ENCODE measurements around the gene DAPP1. TPM values are rescaled to one million over a fixed set of nuclear protein-coding genes. Genes with fewer than 3 reads are reported as not detected.
A peak's percentile ranks its signal among the peaks of the same experiment; 100 is the strongest.

Gene DAPP1
- total RNA-seq, 1 experiment from 2014 or later: 102 TPM

DNA sequence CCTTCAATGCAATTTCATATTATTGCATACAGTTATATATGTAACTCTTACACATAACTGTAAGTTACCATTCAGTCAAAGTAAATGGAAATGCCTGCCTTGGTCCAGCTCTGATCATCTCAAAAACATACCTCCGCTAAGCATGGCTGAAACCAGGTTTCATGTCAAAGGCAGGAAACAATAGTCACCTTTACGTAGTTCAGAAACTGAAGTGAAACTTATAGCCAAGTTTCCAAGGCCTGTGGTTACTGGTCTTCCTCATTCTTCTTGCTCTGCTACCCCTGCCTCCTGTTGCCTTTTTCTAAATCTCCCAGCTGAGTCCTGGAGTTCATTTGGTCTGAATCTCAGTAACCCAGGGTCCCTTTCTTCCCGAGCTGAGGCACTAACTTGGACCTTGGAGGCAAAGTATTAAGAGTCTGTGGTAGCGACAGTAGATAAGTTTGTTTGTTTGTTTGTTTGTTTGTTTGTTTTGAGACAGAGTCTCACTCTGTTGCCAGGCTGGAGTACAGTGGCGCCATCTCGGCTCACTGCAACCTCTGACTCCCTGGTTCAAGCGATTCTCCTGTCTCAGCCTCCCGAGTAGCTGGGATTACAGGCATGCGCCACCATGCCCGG is 30.8 kb downstream of the DAPP1 start:
- H3K4me1 ChIP-seq (ENCODE audit: low read length): peaks cover 36% of the 10 kb centered on the region
- peaks cover 10% of the 10 kb centered on the region; the same call in 1 of the 2 replicates for H3K79me2 ChIP-seq (ENCODE audit: low read length)
- peaks cover 17% of the 10 kb centered on the region for H3K36me3 ChIP-seq (ENCODE audit: insufficient read depth, low read length)
- no peaks in the 10 kb centered on the region for H3K27me3 ChIP-seq (ENCODE audit: low read length)
- H3K9ac ChIP-seq (ENCODE audit: low read length): no peak overlapping the region
- peak; percentile 61 for DNase-seq
- no peaks in the 10 kb centered on the region for H3K9me3 ChIP-seq (ENCODE audit: low read length)
- no peak overlapping the region for H2AFZ ChIP-seq (ENCODE audit: low read length)
- H4K20me1 ChIP-seq (ENCODE audit: insufficient read depth, low read depth, low read length): no peaks in the 10 kb centered on the region
- no peaks in the 10 kb centered on the region for H3K9me2 ChIP-seq (replicated peaks; ENCODE audit: insufficient read depth, low read length)
- H3K4me2 ChIP-seq (ENCODE audit: low read depth, low read length, poor library complexity, severe bottlenecking): peak overlapping the region; percentile 16
- H3K4me3 ChIP-seq (ENCODE audit: low read length): no peak overlapping the region
- peak overlapping the region; percentile 63 for H3K27ac ChIP-seq (ENCODE audit: low read length)

DNA sequence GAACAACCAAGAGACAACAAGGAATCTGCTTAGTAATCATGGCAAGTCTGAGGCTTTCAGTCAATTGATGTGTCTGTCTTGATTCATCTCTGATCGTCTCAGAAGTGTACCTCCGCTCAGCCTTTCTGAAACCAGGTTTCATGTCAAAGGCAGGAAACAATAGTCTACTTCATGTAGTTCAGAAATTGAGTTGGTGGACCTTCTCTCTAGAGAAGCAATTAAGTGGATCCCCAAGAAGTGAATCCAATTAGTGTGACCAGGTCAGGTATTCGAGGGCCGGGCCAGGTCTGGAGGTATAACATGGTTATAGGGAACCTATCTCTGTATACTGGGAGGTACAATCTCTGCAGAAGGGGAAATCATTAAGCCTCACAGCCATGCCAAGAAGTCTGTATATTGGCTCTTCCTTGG is 32.0 kb downstream of the DAPP1 start:
- DNase-seq: no peak
- no peak overlapping the region for H3K27ac ChIP-seq (ENCODE audit: low read length)
- peaks cover 17% of the 10 kb centered on the region for H3K36me3 ChIP-seq (ENCODE audit: insufficient read depth, low read length)
- no peak overlapping the region for H3K4me2 ChIP-seq (ENCODE audit: low read depth, low read length, poor library complexity, severe bottlenecking)
- H3K79me2 ChIP-seq (ENCODE audit: low read length): peaks cover 9% of the 10 kb centered on the region; the same call in 1 of the 2 replicates
- H3K27me3 ChIP-seq (ENCODE audit: low read length): no peaks in the 10 kb centered on the region
- H3K9me2 ChIP-seq (replicated peaks; ENCODE audit: insufficient read depth, low read length): no peaks in the 10 kb centered on the region
- H3K9me3 ChIP-seq (ENCODE audit: low read length): no peaks in the 10 kb centered on the region
- H3K4me1 ChIP-seq (ENCODE audit: low read length): peaks cover 36% of the 10 kb centered on the region
- no peaks in the 10 kb centered on the region for H4K20me1 ChIP-seq (ENCODE audit: insufficient read depth, low read depth, low read length)
- no peak overlapping the region for H3K9ac ChIP-seq (ENCODE audit: low read length)
- H2AFZ ChIP-seq (ENCODE audit: low read length): no peak overlapping the region
- no peak overlapping the region for H3K4me3 ChIP-seq (ENCODE audit: low read length)

DNA sequence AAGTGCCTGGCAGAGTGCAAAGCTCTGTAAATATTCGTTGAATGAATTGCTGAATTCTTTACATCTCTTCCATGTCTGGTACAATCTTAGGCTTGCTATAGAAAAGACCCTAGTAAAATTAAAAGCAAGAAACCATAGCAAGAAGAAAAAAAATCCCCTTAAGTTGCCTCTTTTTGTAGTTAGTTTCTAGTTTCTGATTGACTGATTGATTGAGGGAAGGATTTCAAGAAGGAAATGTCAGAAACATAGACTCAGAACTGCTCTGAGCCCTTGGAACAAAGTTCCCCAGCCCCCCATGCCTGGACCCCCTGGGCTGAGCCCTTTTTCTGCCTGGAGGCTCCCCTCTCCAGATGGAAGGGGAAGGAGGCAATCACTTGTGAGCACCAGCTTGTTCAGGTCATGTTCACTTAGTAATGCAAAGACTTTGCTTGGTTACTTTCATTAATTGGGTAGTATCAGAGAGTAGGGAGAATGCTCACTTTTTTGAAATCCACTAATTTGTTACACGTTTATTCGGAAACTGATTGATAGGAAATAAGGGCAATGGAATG is 35.6 kb downstream of the DAPP1 start:
- Histone ChIP-seq H3K4me3 (ENCODE audit: low read length) (no peak overlapping the region), H3K9ac (ENCODE audit: low read length) (no peak overlapping the region), H3K79me2 (ENCODE audit: low read length) (peaks cover 5% of the 10 kb centered on the region), H3K4me2 (ENCODE audit: low read depth, low read length, poor library complexity, severe bottlenecking) (no peak overlapping the region), H3K9me3 (ENCODE audit: low read length) (no peaks in the 10 kb centered on the region), H3K27ac (ENCODE audit: low read length) (no peak overlapping the region), H3K27me3 (ENCODE audit: low read length) (no peaks in the 10 kb centered on the region), H4K20me1 (ENCODE audit: insufficient read depth, low read depth, low read length) (no peaks in the 10 kb centered on the region), H2AFZ (ENCODE audit: low read length) (no peak overlapping the region), H3K9me2 (replicated peaks; ENCODE audit: insufficient read depth, low read length) (no peaks in the 10 kb centered on the region), H3K36me3 (ENCODE audit: insufficient read depth, low read length) (peaks cover 30% of the 10 kb centered on the region), H3K4me1 (ENCODE audit: low read length) (peaks cover 33% of the 10 kb centered on the region)
- DNase-seq: no peak

GRCh38 chr4:99853190-99853589 is 36.6 kb downstream of the DAPP1 start:
- Histone ChIP-seq H3K4me3 (ENCODE audit: low read length) (no peak overlapping the region), H2AFZ (ENCODE audit: low read length) (no peak overlapping the region), H4K20me1 (ENCODE audit: insufficient read depth, low read depth, low read length) (no peaks in the 10 kb centered on the region), H3K4me1 (ENCODE audit: low read length) (peaks cover 30% of the 10 kb centered on the region), H3K27me3 (ENCODE audit: low read length) (no peaks in the 10 kb centered on the region), H3K9me2 (replicated peaks; ENCODE audit: insufficient read depth, low read length) (no peaks in the 10 kb centered on the region), H3K79me2 (ENCODE audit: low read length) (peaks cover 10% of the 10 kb centered on the region), H3K9me3 (ENCODE audit: low read length) (no peaks in the 10 kb centered on the region), H3K9ac (ENCODE audit: low read length) (no peak overlapping the region), H3K27ac (ENCODE audit: low read length) (no peak overlapping the region), H3K36me3 (ENCODE audit: insufficient read depth, low read length) (peaks cover 30% of the 10 kb centered on the region), H3K4me2 (ENCODE audit: low read depth, low read length, poor library complexity, severe bottlenecking) (no peak overlapping the region)
- DNase-seq: no peak

- Histone ChIP-seq H3K9me3 (ENCODE audit: low read length) (no peaks in the 10 kb centered on the region), H3K4me1 (ENCODE audit: low read length) (peaks cover 31% of the 10 kb centered on the region), H3K27me3 (ENCODE audit: low read length) (no peaks in the 10 kb centered on the region), H2AFZ (ENCODE audit: low read length) (no peak overlapping the region), H3K79me2 (ENCODE audit: low read length) (peaks cover 10% of the 10 kb centered on the region), H3K4me3 (ENCODE audit: low read length) (no peak overlapping the region), H3K36me3 (ENCODE audit: insufficient read depth, low read length) (peaks cover 30% of the 10 kb centered on the region), H4K20me1 (ENCODE audit: insufficient read depth, low read depth, low read length) (no peaks in the 10 kb centered on the region), H3K9ac (ENCODE audit: low read length) (no peak overlapping the region), H3K27ac (ENCODE audit: low read length) (peak overlapping the region; percentile 71; the same call in 1 of the 2 replicates), H3K4me2 (ENCODE audit: low read depth, low read length, poor library complexity, severe bottlenecking) (no peak overlapping the region), H3K9me2 (replicated peaks; ENCODE audit: insufficient read depth, low read length) (no peaks in the 10 kb centered on the region)
- DNase-seq: no peak
Observed at GRCh38 chr4:99853999-99854398, 37.4 kb downstream of the DAPP1 start.

- DNase-seq: peak; percentile 74
- H3K36me3 ChIP-seq (ENCODE audit: insufficient read depth, low read length): peaks cover 34% of the 10 kb centered on the region
- H3K27me3 ChIP-seq (ENCODE audit: low read length): no peaks in the 10 kb centered on the region
- 0 out of 2 replicates have a peak overlapping the region, but pooled peaks have one; percentile 2 for H3K9ac ChIP-seq (ENCODE audit: low read length)
- H3K4me3 ChIP-seq (ENCODE audit: low read length): no peak overlapping the region
- peak overlapping the region; percentile 16 for H3K4me2 ChIP-seq (ENCODE audit: low read depth, low read length, poor library complexity, severe bottlenecking)
- H3K79me2 ChIP-seq (ENCODE audit: low read length): peaks cover 15% of the 10 kb centered on the region
- H3K9me3 ChIP-seq (ENCODE audit: low read length): no peaks in the 10 kb centered on the region
- no peak overlapping the region for H2AFZ ChIP-seq (ENCODE audit: low read length)
- H3K9me2 ChIP-seq (replicated peaks; ENCODE audit: insufficient read depth, low read length): no peaks in the 10 kb centered on the region
- peak overlapping the region; percentile 71 for H3K27ac ChIP-seq (ENCODE audit: low read length)
- peaks cover 39% of the 10 kb centered on the region for H3K4me1 ChIP-seq (ENCODE audit: low read length)
- H4K20me1 ChIP-seq (ENCODE audit: insufficient read depth, low read depth, low read length): no peaks in the 10 kb centered on the region
Observed at GRCh38 chr4:99855678-99856077, 39.1 kb downstream of the DAPP1 start.

DNA sequence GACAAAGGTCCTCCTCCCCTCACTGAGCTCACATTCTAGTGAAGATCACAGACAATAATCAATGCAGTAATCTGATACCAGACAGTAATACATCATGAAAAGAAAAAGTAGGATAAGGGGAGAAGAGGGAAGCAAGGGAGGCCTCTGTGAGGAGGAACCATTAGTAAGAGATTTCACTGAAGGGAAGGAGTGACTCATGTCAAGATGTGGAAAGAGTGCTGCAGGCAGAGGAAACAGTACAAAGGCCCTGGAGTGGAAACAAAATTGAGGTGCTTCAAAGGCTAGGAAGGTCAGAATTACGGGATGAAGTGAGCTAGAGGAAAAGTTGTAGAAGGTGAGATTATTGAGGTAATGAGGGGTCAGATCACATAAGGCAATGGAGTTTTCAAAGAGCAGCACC is 39.5 kb downstream of the DAPP1 start:
- Histone ChIP-seq H3K9me3 (ENCODE audit: low read length) (no peaks in the 10 kb centered on the region), H3K9ac (ENCODE audit: low read length) (no peak overlapping the region), H2AFZ (ENCODE audit: low read length) (no peak overlapping the region), H3K4me2 (ENCODE audit: low read depth, low read length, poor library complexity, severe bottlenecking) (peak overlapping the region; percentile 16), H3K27ac (ENCODE audit: low read length) (peak overlapping the region; percentile 71), H3K36me3 (ENCODE audit: insufficient read depth, low read length) (peaks cover 39% of the 10 kb centered on the region), H3K9me2 (replicated peaks; ENCODE audit: insufficient read depth, low read length) (no peaks in the 10 kb centered on the region), H3K79me2 (ENCODE audit: low read length) (peaks cover 15% of the 10 kb centered on the region), H3K4me1 (ENCODE audit: low read length) (peaks cover 34% of the 10 kb centered on the region), H3K4me3 (ENCODE audit: low read length) (no peak overlapping the region), H4K20me1 (ENCODE audit: insufficient read depth, low read depth, low read length) (no peaks in the 10 kb centered on the region), H3K27me3 (ENCODE audit: low read length) (no peaks in the 10 kb centered on the region)
- DNase-seq: no peak

DNA sequence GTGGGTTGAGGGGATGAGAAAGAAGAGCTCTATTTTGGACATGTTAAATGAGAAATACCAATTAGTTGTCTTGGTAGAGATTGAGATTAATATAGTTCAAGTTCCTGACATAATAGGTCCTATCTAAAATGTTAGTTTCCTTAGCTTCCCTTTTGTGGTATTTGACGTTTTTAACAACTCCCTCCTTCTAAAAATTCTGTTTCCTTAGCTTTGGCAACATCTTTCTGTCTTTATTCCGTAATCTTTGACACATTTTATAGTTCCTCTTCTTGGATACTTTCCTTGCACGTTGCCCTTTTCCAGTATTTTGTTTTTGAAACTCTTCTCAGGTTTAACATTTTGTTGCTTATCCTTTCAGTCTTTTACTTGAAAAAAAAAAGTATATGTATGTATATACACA is 40.7 kb downstream of the DAPP1 start:
- H3K36me3 ChIP-seq (ENCODE audit: insufficient read depth, low read length): peaks cover 44% of the 10 kb centered on the region
- no peak overlapping the region for H3K27ac ChIP-seq (ENCODE audit: low read length)
- H4K20me1 ChIP-seq (ENCODE audit: insufficient read depth, low read depth, low read length): no peaks in the 10 kb centered on the region
- no peak overlapping the region for H3K4me2 ChIP-seq (ENCODE audit: low read depth, low read length, poor library complexity, severe bottlenecking)
- DNase-seq: no peak
- H3K4me1 ChIP-seq (ENCODE audit: low read length): peaks cover 33% of the 10 kb centered on the region
- H3K27me3 ChIP-seq (ENCODE audit: low read length): no peaks in the 10 kb centered on the region
- no peaks in the 10 kb centered on the region for H3K9me2 ChIP-seq (replicated peaks; ENCODE audit: insufficient read depth, low read length)
- H3K4me3 ChIP-seq (ENCODE audit: low read length): no peak overlapping the region
- H3K79me2 ChIP-seq (ENCODE audit: low read length): peaks cover 19% of the 10 kb centered on the region
- H3K9me3 ChIP-seq (ENCODE audit: low read length): no peaks in the 10 kb centered on the region
- H2AFZ ChIP-seq (ENCODE audit: low read length): no peak overlapping the region
- H3K9ac ChIP-seq (ENCODE audit: low read length): no peak overlapping the region

Data from Karpas-422 (cell line).